AG04450 (cell line): ENCODE measurements around the gene HTT. TPM values are rescaled to one million over a fixed set of nuclear protein-coding genes. Genes with fewer than 3 reads are reported as not detected.

ENCODE experiments used
- CTCF ChIA-PET: fragments of 300-600, 350-600 bp; formaldehyde crosslinking; extraction: SDS; loops from one replicate; lab custom pipeline; 2022; ENCODE audit warnings: antibody characterized with exemption, inconsistent platforms; lab: Charles Lee
- POLR2A ChIA-PET: fragments of 350-600 bp; formaldehyde crosslinking; extraction: SDS; loops from one replicate; lab custom pipeline; 2021; ENCODE audit warnings: antibody characterized with exemption, inconsistent platforms; lab: Yijun Ruan, JAX
- DNase-seq: peaks from one replicate; pipeline ENCODE4 v3.0.0-alpha.2; 2011; ENCODE audit warnings: low read depth, low spot score
- H3K27ac ChIP-seq: one replicate; pipeline ENCODE4 v1.5.1; 2012; ENCODE audit warnings: low read depth, low read length, control low read depth
- H3K27me3 ChIP-seq: one replicate; pipeline ENCODE4 v1.6.0; 2012; ENCODE audit warnings: low read length; ENCODE audit not compliant: control insufficient read depth, insufficient read depth
- H3K4me3 ChIP-seq: 2 replicates; pipeline ENCODE4 v1.5.1; 2011; ENCODE audit warnings: mild to moderate bottlenecking, low read depth, low read length, control low read depth
- H3K9me3 ChIP-seq: 2 replicates; pipeline ENCODE4 v1.5.1; 2012; ENCODE audit warnings: low read length; ENCODE audit not compliant: control insufficient read depth, insufficient read depth
- CTCF ChIP-seq: IDR thresholded peaks from 2 replicates; pipeline ENCODE4 v1.5.1; 2011; ENCODE audit warnings: low read depth, low read length, control low read depth, inconsistent platforms
- polyA plus RNA-seq: library from polyadenylated mRNA; depleted of rRNA; stranded (reverse); fragments of >200 nt; gene quantifications from 2 replicates; pipeline ENCODE4 v1.2.3, GENCODE V29; 2011

HTT gene
- polyA plus RNA-seq, 1 experiment: 14.5 TPM

GRCh38 chr4:3243136-3243780 lies 168.8 kb downstream of the HTT start:
- ChIA-PET CTCF (no interaction called here), POLR2A (no interaction called here)
- H3K27me3 ChIP-seq: no peaks in the 10 kb centered on the region
- no peak for TF ChIP-seq CTCF
- H3K4me3 ChIP-seq: no peak overlapping the region
- no peak for DNase-seq
- H3K9me3 ChIP-seq: no peaks in the 10 kb centered on the region; the same call in 1 of the 2 replicates
- H3K27ac ChIP-seq: no peak overlapping the region

DNA sequence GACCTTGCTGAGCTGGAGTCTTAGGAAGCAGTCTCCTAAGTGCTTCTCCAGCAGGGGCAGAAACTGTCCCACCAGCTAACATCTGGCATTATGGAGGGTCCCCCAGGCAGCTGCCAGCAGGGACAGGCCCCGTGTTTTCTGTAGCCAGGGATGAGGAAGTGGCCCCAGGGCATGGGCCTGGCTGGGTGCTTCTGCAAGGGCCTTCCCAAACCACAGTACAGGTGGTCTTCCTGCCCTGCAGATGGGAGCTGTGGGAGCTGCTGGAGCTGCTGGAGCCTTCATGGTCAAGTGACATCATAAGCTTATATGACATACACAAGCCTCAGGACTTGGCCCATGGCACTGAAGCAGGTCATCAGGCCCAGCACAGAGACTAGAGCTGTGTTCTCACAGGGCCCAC lies 169.5 kb downstream of the HTT start:
- no peaks in the 10 kb centered on the region for H3K27me3 ChIP-seq
- no peak for DNase-seq
- H3K27ac ChIP-seq: no peak overlapping the region
- no peak overlapping the region for H3K4me3 ChIP-seq
- ChIA-PET CTCF (no interaction called here), POLR2A (no interaction called here)
- TF ChIP-seq CTCF: no peak
- H3K9me3 ChIP-seq: no peaks in the 10 kb centered on the region

GRCh38 chr4:3244747-3245146 lies 170.3 kb downstream of the HTT start:
- no peak overlapping the region for H3K27ac ChIP-seq
- no peak for TF ChIP-seq CTCF
- ChIA-PET POLR2A (no interaction called here), CTCF (no interaction called here)
- H3K4me3 ChIP-seq: no peak overlapping the region
- DNase-seq: no peak
- H3K27me3 ChIP-seq: no peaks in the 10 kb centered on the region
- no peaks in the 10 kb centered on the region for H3K9me3 ChIP-seq

DNA sequence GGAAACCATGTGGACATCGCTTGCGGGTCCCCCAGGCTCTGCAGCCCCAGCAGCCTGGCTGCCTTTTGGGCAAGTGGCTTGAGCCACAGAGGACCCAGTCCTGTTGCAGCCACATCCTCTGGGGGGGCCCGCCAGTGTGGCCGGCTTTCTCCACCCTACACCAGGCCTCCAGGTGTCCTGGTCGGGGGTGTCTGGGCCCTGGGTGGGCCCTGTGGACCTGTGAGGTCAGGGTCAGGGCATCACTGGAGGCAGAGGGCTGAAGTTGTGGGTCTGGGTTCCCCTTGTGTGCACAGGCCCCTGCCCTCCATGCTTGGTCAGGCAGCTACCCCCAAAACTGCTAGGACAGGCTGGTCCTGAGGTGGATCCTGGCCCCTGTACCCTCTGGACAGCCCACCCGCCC lies 171.2 kb downstream of the HTT start:
- TF ChIP-seq CTCF: no peak
- CTCF ChIA-PET: no interaction called here
- POLR2A ChIA-PET: no interaction called here
- Histone ChIP-seq H3K9me3 (no peaks in the 10 kb centered on the region), H3K4me3 (no peak overlapping the region), H3K27me3 (no peaks in the 10 kb centered on the region), H3K27ac (no peak overlapping the region)
- no peak for DNase-seq

DNA sequence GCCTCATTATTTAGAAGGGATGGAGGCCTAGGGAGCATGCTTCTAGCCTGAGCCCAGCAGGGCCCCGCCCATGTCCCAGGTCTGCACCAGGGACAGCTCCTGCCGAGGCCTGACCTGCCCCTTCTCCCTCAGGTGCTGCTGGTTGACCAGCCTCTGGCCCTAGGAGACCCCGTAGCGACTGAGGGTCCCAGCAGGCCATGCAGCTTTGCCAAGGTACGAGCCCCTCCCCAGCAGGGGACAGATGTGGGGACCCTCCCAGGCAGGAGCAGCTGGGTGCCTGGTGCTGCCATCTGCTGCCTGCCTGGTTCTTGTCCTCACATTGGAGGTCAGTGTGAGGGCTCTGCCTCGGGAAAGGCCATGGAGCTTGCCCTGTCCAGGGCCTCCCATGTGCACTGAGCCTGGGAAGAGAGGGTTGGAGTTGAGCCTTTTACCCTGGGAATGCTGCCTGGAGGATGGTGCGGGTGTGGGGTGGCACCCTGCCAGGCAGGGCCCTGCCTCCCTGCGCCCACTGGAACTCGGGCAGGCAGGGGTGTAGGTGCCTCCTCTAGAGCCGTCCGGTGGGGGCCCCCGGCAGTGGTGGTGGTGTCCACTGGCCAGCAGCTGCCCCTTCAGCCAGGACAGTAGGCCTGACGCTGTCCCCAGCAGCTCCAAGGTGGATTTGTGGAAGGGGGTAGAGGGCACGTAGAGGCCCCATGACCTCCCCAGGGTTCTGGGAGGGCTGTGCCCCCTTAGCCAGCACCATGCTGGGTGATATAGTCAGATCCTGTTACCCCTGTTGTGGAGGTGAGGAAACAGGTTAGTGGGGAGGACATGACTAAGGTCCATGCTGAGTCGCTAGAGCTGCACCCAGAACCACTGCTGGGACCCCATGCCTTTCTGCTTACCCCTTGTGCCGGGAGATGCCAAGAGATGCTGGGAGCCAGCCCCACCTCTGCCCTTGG lies 172.2 kb downstream of the HTT start:
- TF ChIP-seq CTCF: no peak
- no peaks in the 10 kb centered on the region; the same call in 1 of the 2 replicates for H3K9me3 ChIP-seq
- POLR2A ChIA-PET: no interaction called here
- H3K27me3 ChIP-seq: no peaks in the 10 kb centered on the region
- H3K4me3 ChIP-seq: no peak overlapping the region
- CTCF ChIA-PET: no interaction called here
- H3K27ac ChIP-seq: no peak overlapping the region
- DNase-seq: no peak
